Chondrocyte (in vitro differentiated cells): Measurements from ENCODE around the gene C12orf76. TPM values are rescaled to one million over a fixed set of nuclear protein-coding genes. Genes with fewer than 3 reads are reported as not detected.

Source experiments
- DNase-seq: peaks from one replicate; pipeline ENCODE4 v3.0.0; 2021; ENCODE audit warnings: mixed read lengths, low spot score
- H3K27ac Mint-ChIP-seq: one replicate; pipeline ENCODE4 v1.8.0; 2021; ENCODE audit warnings: mild to moderate bottlenecking, moderate library complexity, mixed read lengths; ENCODE audit not compliant: unreplicated experiment
- H3K27me3 Mint-ChIP-seq: 2 replicates; pipeline ENCODE4 v1.8.0; 2021; ENCODE audit warnings: low read depth, mixed read lengths
- H3K36me3 Mint-ChIP-seq: 2 replicates; pipeline ENCODE4 v1.8.0; 2021; ENCODE audit warnings: low read depth, mixed read lengths
- H3K4me1 Mint-ChIP-seq: 2 replicates; pipeline ENCODE4 v1.8.0; 2021; ENCODE audit warnings: low read depth, mild to moderate bottlenecking, mixed read lengths
- H3K4me3 Mint-ChIP-seq: one replicate; pipeline ENCODE4 v1.8.0; 2021; ENCODE audit warnings: mild to moderate bottlenecking, moderate library complexity, mixed read lengths; ENCODE audit not compliant: unreplicated experiment
- H3K9me3 Mint-ChIP-seq: 2 replicates; pipeline ENCODE4 v1.8.0; 2021; ENCODE audit warnings: low read depth, mixed read lengths
- total RNA-seq: library from RNA; stranded (reverse); gene quantifications from 3 replicates; pipeline ENCODE4 v1.2.1, GENCODE V29; 2021
- TF ChIP-seq, protein P1 (sequence below): fragments of 200-600 bp; sonication (generic); IDR thresholded peaks from 2 replicates; pipeline ENCODE4 v1.5.0; 2021; ENCODE audit warnings: antibody characterized with exemption, mild to moderate bottlenecking, moderate library complexity

Gene C12orf76
- total RNA-seq, 1 donor from 2014 or later: 8.2 TPM

DNA sequence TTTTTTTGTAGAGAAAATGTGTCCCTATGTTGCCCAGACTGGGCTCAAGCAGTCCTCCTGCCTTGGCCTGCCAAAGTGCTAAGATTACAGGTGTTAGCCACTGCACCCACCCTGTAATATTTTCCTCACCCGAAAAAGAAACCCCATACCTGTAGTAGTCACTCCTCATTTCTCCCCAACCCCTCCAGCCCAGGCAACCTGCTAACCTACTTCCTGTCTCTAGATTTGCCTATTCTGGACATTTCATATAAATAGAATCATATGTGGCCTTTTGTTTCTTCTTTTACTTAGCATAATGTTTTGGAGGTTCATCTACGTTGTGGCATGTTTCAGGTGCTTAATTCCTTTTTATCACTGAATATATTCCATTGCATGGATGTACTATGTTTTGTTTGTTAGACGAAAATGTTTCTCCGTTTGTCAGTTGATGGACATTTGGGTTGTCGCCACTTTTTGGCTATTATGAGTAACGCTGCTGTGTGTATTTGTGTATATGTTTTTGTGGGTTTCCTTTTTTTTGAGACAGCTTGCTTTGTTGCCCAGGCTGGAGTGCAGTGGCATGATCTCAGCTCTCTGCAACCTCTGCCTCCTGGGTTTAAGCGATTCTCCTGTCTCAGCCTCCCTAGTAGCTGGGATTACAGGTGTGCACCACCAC lies 42.9 kb downstream of the C12orf76 start:
- DNase-seq: no peak
- Mint-ChIP-seq H3K36me3 (no peaks in the 10 kb centered on the region), H3K27me3 (no peaks in the 10 kb centered on the region), H3K4me1 (peaks cover 15% of the 10 kb centered on the region), H3K27ac (no peak overlapping the region), H3K9me3 (no peaks in the 10 kb centered on the region), H3K4me3 (no peak overlapping the region)
- TF ChIP-seq, protein P1, sequence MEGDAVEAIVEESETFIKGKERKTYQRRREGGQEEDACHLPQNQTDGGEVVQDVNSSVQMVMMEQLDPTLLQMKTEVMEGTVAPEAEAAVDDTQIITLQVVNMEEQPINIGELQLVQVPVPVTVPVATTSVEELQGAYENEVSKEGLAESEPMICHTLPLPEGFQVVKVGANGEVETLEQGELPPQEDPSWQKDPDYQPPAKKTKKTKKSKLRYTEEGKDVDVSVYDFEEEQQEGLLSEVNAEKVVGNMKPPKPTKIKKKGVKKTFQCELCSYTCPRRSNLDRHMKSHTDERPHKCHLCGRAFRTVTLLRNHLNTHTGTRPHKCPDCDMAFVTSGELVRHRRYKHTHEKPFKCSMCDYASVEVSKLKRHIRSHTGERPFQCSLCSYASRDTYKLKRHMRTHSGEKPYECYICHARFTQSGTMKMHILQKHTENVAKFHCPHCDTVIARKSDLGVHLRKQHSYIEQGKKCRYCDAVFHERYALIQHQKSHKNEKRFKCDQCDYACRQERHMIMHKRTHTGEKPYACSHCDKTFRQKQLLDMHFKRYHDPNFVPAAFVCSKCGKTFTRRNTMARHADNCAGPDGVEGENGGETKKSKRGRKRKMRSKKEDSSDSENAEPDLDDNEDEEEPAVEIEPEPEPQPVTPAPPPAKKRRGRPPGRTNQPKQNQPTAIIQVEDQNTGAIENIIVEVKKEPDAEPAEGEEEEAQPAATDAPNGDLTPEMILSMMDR: no peak

DNA sequence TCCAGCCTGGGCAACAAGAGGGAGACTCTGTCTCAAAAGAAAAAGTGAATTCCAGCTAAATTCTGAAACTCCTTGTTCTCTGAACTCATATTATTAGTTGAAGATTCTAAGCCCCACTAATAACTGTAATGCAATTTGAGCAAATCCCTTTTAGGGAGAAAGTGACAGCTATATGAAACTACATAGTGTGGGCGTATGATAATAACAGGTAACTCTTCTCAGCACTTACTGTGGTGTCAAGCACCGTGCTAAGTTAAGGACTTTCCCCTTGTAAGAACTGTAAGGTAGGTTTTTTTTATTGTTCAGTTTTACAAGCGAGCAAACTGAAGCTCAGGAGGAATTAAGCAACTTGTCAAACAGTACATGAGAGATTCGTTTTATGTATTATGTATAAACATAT lies 43.7 kb downstream of the C12orf76 start:
- no peaks in the 10 kb centered on the region for H3K9me3 Mint-ChIP-seq
- H3K4me1 Mint-ChIP-seq: peaks cover 22% of the 10 kb centered on the region

DNA sequence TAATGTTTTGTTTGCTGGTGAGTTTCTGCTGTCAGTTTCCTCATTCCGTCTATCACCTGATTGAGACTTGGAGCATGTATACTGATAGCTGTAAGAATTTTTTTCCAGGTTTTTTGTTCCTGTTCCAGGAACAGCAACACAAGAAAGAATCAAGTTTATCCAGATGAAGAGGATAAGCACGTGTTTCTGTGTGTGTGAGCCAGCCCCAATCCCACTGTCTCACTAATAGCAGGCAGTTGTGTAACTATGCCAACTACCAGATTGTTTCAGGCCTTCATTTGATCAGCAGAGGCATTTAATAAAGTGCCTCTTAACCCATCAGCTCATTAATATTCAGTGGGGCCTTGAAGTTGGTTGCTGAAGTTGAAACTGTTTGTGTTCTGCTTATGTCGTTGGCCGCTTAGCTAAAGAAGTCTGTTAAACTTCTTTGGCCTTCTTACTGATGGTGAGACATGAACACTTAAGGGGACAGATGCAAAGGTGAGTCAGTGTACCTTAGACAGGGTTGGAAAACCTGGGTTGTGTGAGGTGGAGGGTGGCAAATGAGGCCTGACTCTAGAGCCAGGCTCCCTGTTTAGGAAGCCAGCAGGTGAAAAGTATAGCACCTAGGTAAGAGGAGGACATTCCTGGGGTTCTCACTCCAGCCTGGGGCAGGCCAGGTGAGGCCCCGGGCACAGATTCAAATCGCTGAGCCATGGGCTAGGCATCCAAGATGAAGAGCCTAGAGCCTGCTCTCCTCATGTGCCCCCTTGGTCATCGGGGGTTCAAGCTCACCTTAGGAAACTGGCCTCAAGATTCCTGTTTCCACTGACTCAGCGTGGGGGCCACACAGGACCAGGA lies 45.4 kb downstream of the C12orf76 start:
- no peak for DNase-seq
- Mint-ChIP-seq H3K36me3 (peaks cover 3% of the 10 kb centered on the region), H3K4me1 (peaks cover 31% of the 10 kb centered on the region), H3K27me3 (no peaks in the 10 kb centered on the region), H3K27ac (no peak overlapping the region), H3K9me3 (no peaks in the 10 kb centered on the region), H3K4me3 (no peak overlapping the region)
- TF ChIP-seq, protein P1: no peak

More for the DNA sequence above, 43.7 kb downstream of the C12orf76 start:
- Mint-ChIP-seq H3K27me3 (no peaks in the 10 kb centered on the region), H3K36me3 (peaks cover 3% of the 10 kb centered on the region), H3K27ac (no peak overlapping the region), H3K4me3 (no peak overlapping the region)
- TF ChIP-seq, protein P1: no peak
- no peak for DNase-seq

DNA sequence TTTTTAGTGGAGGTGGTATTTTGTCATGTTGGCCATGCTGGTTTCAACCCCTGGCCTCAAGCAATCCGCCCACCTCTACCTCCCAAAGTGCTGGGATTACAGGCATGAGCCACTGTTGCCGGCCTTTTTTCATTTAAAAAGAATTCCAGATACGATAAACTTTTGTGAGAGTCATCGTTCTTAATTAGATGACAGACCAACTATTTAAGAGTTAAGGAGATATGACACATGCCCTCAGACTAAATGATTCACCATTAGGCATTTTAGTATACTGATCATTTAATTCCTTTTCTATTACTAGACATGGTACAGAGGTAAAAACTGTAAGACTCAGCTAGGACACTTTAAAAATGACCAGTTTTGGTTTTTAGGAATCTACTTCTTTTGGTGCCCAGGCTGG lies 46.7 kb downstream of the C12orf76 start:
- Mint-ChIP-seq H3K9me3 (no peaks in the 10 kb centered on the region), H3K27ac (no peak overlapping the region), H3K4me3 (no peak overlapping the region), H3K4me1 (peaks cover 36% of the 10 kb centered on the region), H3K36me3 (peaks cover 3% of the 10 kb centered on the region), H3K27me3 (no peaks in the 10 kb centered on the region)
- TF ChIP-seq, protein P1: no peak
- no peak for DNase-seq

DNA sequence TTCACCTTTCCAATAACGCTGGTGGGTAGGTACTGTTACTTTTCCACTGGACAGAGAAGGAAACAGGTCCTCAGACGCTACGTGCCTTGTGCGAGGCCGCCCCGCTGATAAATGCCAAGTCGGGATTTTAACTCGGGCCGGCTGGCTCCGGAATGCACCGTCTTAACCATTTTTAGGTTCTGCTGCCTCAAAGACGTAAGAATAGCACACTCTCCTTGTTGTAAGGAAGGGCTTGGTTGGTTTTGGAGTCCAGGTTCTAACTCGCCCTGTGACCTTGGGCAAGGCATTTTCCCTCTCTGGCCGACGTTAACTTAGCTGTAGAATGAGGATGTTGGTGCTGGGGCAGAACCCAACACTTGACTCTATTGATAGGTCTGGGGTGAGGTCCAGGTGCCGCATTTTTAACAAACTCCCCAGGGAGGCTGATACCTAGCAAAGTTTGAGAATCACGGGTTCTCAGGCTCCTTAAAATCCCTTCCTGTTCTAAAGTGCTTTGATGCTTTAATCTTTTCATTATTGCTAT lies 48.3 kb downstream of the C12orf76 start:
- Mint-ChIP-seq H3K4me1 (peaks cover 46% of the 10 kb centered on the region), H3K4me3 (peak overlapping the region; percentile 97), H3K27me3 (no peaks in the 10 kb centered on the region), H3K9me3 (no peaks in the 10 kb centered on the region), H3K36me3 (peaks cover 3% of the 10 kb centered on the region), H3K27ac (peak overlapping the region; percentile 86)
- no peak for DNase-seq
- TF ChIP-seq, protein P1: no peak
